ENCODE measurements around the gene ST6GALNAC2. TPM values are rescaled to one million over a fixed set of nuclear protein-coding genes. Genes with fewer than 3 reads are reported as not detected.
A peak's percentile ranks its signal among the peaks of the same experiment; 100 is the strongest.

ST6GALNAC2 gene
- polyA plus RNA-seq, 3 donors from 2014 or later = 0.24 TPM; not detected in 2

GRCh38 chr17:76586741-76587487, 1.3 kb upstream of the ST6GALNAC2 start:
- no peak for DNase-seq
- Mint-ChIP-seq H3K27ac (no peak overlapping the region), H3K4me3 (peak overlapping the region in 2 of 5 donors; percentile 38 to 44), H3K27me3 (ENCODE audit: low read depth in 3 of 3) (peaks cover 8 to 30% (median 8%) of the 10 kb centered on the region in 3 donors), H3K4me1 (peaks cover 6 to 8% of the 10 kb centered on the region in 2 donors), H3K36me3 (peaks cover 0 to 6% (median 0%) of the 10 kb centered on the region in 3 donors), H3K9me3 (no peaks in the 10 kb centered on the region)

DNA sequence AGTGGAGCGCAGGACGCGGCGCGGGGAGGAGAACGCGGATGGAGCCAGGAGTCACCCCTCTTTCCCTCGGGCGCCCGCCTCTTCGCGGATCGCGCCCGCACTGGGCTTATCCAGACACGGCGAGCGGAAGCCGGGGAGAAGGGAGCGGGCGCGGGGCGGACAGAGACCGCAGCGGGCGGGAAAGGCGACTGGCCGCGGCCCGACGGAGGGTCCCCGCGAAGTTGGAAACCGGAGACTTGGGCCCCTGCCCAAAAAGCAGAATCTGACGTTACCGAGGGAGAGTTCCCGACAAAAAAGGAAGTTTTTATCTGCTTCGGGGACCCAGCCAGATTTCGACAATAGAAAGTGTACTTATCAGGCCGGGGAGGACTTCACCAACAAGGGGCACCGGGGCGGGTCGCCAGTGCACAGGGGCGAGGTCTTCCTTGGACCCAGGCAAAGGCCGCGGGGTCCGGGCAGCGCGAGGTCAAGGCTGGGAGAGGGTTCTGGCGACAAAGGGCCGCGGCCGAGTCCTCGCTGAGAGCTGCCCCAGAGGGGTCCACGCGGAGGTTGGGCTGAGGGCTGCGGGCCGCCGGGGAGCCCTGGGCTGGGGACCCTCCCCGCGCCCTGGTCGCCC, 519 bp downstream of the ST6GALNAC2 start:
- peaks cover 8 to 30% (median 8%) of the 10 kb centered on the region in 3 donors for H3K27me3 Mint-ChIP-seq (ENCODE audit: low read depth in 3 of 3)
- no peak for DNase-seq
- H3K36me3 Mint-ChIP-seq = peaks cover 0 to 6% (median 0%) of the 10 kb centered on the region in 3 donors
- no peak overlapping the region for H3K27ac Mint-ChIP-seq
- H3K4me3 Mint-ChIP-seq = peak overlapping the region; percentile 45 to 59 (median 49)
- no peaks in the 10 kb centered on the region for H3K9me3 Mint-ChIP-seq
- H3K4me1 Mint-ChIP-seq = peaks cover 6 to 8% of the 10 kb centered on the region in 2 donors

- no peak overlapping the region for H3K27ac Mint-ChIP-seq
- H3K27me3 Mint-ChIP-seq (ENCODE audit: low read depth in 3 of 3) = peaks cover 8 to 29% (median 8%) of the 10 kb centered on the region in 3 donors
- H3K36me3 Mint-ChIP-seq = peaks cover 0 to 6% (median 0%) of the 10 kb centered on the region in 3 donors
- H3K4me1 Mint-ChIP-seq = peaks cover 6 to 8% of the 10 kb centered on the region in 2 donors
- DNase-seq = no peak
- peak overlapping the region in 4 of 5 donors; percentile 45 to 62 (median 55) for H3K4me3 Mint-ChIP-seq
- no peaks in the 10 kb centered on the region for H3K9me3 Mint-ChIP-seq
Measured at GRCh38 chr17:76584427-76585032, 1.1 kb downstream of the ST6GALNAC2 start.

DNA sequence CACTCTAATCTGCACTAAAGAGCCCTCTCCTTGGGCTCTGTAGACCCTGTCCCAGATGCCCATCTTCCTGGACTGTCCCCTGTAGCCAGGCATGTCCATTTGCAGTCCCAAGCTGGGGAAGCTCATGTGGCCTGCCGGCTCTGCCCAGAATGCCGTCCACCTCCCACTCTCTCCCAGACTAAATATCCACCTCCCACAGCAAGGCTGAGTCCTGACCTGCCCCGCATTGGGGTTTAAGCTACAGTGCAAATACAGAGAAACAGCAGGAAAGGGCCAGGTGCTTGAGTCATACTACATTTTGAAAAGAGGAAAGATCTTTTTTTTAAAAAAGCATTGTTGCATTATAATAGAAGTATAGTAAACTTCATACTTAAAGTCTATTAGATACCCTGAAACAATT, 3.0 kb downstream of the ST6GALNAC2 start:
- Mint-ChIP-seq H3K27ac (no peak overlapping the region), H3K9me3 (no peaks in the 10 kb centered on the region), H3K4me3 (no peak overlapping the region), H3K27me3 (ENCODE audit: low read depth in 3 of 3) (peaks cover 5 to 21% (median 8%) of the 10 kb centered on the region in 3 donors), H3K4me1 (peaks cover 6 to 8% of the 10 kb centered on the region in 2 donors), H3K36me3 (no peaks in the 10 kb centered on the region)
- DNase-seq = no peak

DNA sequence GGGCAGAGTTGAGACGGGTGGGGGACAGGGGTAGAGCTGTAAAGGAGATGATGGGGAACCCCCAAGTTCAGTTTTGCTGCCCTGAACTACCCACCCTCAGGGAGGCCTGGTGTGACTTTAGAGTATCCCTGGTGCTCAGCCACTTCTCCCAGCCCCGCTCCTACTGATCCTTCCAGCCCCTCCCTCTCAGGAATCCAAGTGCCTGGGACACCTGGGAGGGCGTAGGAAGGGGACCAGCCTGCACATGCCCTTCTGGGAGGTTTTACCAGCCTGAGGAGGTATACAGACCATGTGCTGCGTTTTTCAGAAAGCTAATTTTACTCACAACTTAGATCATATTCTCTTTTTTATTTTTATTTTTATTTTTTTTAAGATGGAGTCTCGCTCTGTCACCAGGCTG, 4.1 kb downstream of the ST6GALNAC2 start:
- H3K9me3 Mint-ChIP-seq = no peaks in the 10 kb centered on the region
- H3K36me3 Mint-ChIP-seq = no peaks in the 10 kb centered on the region
- H3K4me1 Mint-ChIP-seq = peaks cover 0 to 8% of the 10 kb centered on the region in 2 donors
- no peak overlapping the region for H3K4me3 Mint-ChIP-seq
- no peak for DNase-seq
- H3K27ac Mint-ChIP-seq = no peak overlapping the region
- peaks cover 5 to 12% (median 6%) of the 10 kb centered on the region in 3 donors for H3K27me3 Mint-ChIP-seq (ENCODE audit: low read depth in 3 of 3)

DNA sequence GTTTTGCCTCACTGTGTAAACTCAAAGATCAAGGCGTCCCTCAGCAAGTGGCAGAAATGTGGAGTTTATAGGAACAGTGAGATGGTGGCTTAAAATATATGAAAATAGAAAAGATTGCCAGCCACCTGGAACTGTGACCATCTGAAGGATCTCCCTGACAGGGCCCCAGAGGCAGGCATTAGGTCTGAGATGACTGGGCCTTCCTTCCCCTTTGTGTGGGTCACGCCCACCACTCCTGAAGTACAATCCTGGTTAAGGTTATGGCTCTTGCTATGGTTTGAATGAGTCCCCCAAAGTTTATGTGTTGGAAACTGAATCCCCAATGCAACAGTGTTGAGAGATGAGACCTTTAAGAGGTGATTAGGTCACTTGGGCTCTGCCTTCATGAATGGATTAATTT, 6.4 kb downstream of the ST6GALNAC2 start:
- no peaks in the 10 kb centered on the region for H3K4me1 Mint-ChIP-seq
- no peak overlapping the region for H3K27ac Mint-ChIP-seq

GRCh38 chr17:76578376-76578775, 7.3 kb downstream of the ST6GALNAC2 start:
- H3K27ac Mint-ChIP-seq = no peak overlapping the region
- peaks cover 0 to 6% (median 0%) of the 10 kb centered on the region in 3 donors for H3K27me3 Mint-ChIP-seq (ENCODE audit: low read depth in 3 of 3)
- H3K4me1 Mint-ChIP-seq = no peaks in the 10 kb centered on the region
- H3K4me3 Mint-ChIP-seq = no peak overlapping the region
- no peak for DNase-seq
- no peaks in the 10 kb centered on the region for H3K9me3 Mint-ChIP-seq
- H3K36me3 Mint-ChIP-seq = no peaks in the 10 kb centered on the region

More for the DNA sequence above, 6.4 kb downstream of the ST6GALNAC2 start:
- Mint-ChIP-seq H3K36me3 (no peaks in the 10 kb centered on the region), H3K4me3 (no peak overlapping the region), H3K9me3 (no peaks in the 10 kb centered on the region), H3K27me3 (ENCODE audit: low read depth in 3 of 3) (peaks cover 3 to 10% (median 5%) of the 10 kb centered on the region in 3 donors)
- no peak for DNase-seq

GRCh38 chr17:76577876-76578275, 7.8 kb downstream of the ST6GALNAC2 start:
- H3K36me3 Mint-ChIP-seq = no peaks in the 10 kb centered on the region
- no peak for DNase-seq
- no peak overlapping the region for H3K4me3 Mint-ChIP-seq
- H3K9me3 Mint-ChIP-seq = no peaks in the 10 kb centered on the region
- peaks cover 0 to 6% (median 0%) of the 10 kb centered on the region in 3 donors for H3K27me3 Mint-ChIP-seq (ENCODE audit: low read depth in 3 of 3)
- no peak overlapping the region for H3K27ac Mint-ChIP-seq
- no peaks in the 10 kb centered on the region for H3K4me1 Mint-ChIP-seq

DNA sequence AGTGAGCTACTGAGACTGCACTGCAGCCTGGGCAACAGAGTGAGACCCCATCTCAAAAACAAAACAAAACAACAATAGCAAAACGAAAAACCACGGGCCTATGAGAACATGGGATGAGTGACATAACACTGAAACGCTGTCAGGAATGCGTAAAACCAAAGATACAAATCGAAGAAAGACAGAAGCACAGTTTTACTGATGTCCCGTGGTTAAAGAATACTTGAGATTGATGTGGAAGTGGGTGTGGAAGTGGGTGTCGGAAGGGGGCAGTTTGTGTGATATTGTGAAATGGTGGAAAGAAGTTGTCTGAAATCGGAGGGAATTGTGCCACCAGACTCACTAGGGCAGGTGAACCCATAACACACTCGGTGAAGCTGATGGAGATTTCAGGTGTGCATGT, 9.5 kb downstream of the ST6GALNAC2 start:
- H3K27me3 Mint-ChIP-seq (ENCODE audit: low read depth in 3 of 3) = peaks cover 0 to 6% (median 2%) of the 10 kb centered on the region in 3 donors
- H3K9me3 Mint-ChIP-seq = no peaks in the 10 kb centered on the region
- DNase-seq = no peak
- H3K4me3 Mint-ChIP-seq = no peak overlapping the region
- H3K36me3 Mint-ChIP-seq = no peaks in the 10 kb centered on the region
- no peak overlapping the region for H3K27ac Mint-ChIP-seq
- H3K4me1 Mint-ChIP-seq = no peaks in the 10 kb centered on the region

DNA sequence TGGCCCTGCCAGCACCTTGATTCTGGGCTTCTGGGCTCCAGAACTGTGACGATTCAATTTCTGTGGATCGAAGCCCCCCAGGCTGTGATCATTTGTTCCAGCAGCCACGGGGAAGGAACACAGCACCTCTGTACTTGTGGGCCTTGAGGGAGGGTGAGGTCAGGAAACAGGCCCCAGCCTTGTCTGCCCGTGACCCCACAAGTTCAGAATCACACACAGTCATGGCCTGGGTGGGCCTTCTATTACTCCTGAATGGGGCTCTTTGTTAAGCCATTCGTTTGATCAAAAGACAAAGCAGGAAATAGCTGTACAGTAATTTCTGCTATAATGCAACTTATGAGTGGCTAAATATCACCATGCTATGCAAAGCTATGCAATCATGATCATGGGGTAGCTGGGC, 10.1 kb downstream of the ST6GALNAC2 start:
- Mint-ChIP-seq H3K4me1 (no peaks in the 10 kb centered on the region), H3K27ac (no peak overlapping the region), H3K27me3 (ENCODE audit: low read depth in 3 of 3) (peaks cover 0 to 6% (median 2%) of the 10 kb centered on the region in 3 donors), H3K36me3 (no peaks in the 10 kb centered on the region), H3K9me3 (no peaks in the 10 kb centered on the region), H3K4me3 (no peak overlapping the region)
- no peak for DNase-seq

- Mint-ChIP-seq H3K27ac (no peak overlapping the region), H3K9me3 (no peaks in the 10 kb centered on the region), H3K4me3 (no peak overlapping the region), H3K27me3 (ENCODE audit: low read depth in 3 of 3) (peaks cover 0 to 4% (median 2%) of the 10 kb centered on the region in 3 donors), H3K4me1 (no peaks in the 10 kb centered on the region), H3K36me3 (no peaks in the 10 kb centered on the region)
- no peak for DNase-seq
Measured at GRCh38 chr17:76574166-76574565, 11.5 kb downstream of the ST6GALNAC2 start.

DNA sequence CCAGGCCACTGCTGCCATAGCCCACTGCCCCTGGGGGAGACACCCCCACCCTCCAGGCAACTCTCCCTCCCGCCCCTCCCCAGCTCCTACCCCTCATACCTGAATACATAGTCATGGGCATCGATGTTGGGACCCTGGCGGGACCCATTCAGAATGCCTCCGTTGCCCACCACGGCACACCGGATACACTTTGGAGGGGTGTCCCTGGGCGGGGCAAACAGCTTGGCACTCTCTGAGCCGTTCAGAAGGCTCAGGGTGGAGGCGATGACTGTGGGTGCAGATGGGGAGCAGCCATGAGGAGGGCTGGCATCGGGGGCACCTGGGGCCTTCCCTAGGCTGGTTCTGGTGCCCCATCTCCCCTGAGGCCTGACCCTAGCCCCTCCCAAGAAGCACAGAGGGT, 12.6 kb downstream of the ST6GALNAC2 start:
- Mint-ChIP-seq H3K27ac (no peak overlapping the region), H3K36me3 (no peaks in the 10 kb centered on the region), H3K4me1 (peaks cover 2 to 6% of the 10 kb centered on the region in 2 donors), H3K27me3 (ENCODE audit: low read depth in 3 of 3) (peaks cover 0 to 4% (median 2%) of the 10 kb centered on the region in 3 donors), H3K4me3 (no peak overlapping the region), H3K9me3 (no peaks in the 10 kb centered on the region)
- no peak for DNase-seq

DNA sequence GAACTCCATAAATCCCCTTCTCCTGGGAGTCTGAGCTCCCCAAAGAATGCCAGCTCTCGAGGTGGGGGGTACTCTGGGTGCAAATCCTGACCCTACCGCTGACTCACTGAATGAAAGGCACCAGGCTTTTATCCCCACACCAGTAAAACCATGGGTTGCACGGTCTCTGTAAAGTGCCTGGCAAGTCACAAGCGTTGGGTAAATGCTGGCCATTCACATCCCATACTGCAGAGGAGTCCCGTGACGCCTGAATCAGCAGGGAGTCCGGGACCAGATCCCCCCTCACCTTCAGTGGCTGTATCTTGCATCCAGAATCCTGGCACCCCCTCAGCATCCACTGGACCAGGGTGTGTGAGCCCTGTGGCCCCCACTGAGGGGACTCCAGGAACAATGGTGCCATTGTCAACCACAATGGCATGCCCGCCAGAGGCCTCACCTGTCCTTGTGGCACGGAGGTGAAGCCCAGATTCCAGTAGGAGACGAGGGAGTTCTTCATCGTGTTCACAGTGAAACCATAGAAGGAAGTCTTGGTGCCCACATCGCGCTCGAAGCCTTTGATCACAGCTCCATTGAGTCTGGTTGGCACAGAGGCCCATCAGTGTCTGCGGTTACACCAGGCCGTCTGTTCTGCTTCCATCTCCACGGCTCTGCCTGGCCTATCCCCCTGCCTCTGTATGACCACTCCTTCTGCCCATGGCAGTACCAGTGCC, 13.3 kb downstream of the ST6GALNAC2 start:
- H3K4me1 Mint-ChIP-seq = peaks cover 9 to 13% of the 10 kb centered on the region in 2 donors
- H3K9me3 Mint-ChIP-seq = no peaks in the 10 kb centered on the region
- H3K4me3 Mint-ChIP-seq = no peak overlapping the region
- DNase-seq = no peak
- peaks cover 0 to 4% (median 2%) of the 10 kb centered on the region in 3 donors for H3K27me3 Mint-ChIP-seq (ENCODE audit: low read depth in 3 of 3)
- no peak overlapping the region for H3K27ac Mint-ChIP-seq
- H3K36me3 Mint-ChIP-seq = no peaks in the 10 kb centered on the region

All from immature natural killer cell (primary cell).